Loucy (cell line): ENCODE data around the gene OTOS.

Source experiments
- H2AFZ ChIP-seq: fragments of 200-600 bp; sonication (generic); 2 replicates; pipeline ENCODE4 v1.6.0; 2016; ENCODE audit warnings: antibody characterized with exemption, mild to moderate bottlenecking, low read length, moderate library complexity
- H3F3A ChIP-seq: fragments of 200-600 bp; 2 replicates; pipeline ENCODE4 v1.6.0; 2016; ENCODE audit warnings: antibody characterized with exemption, low read depth, mild to moderate bottlenecking
- H3K27me3 ChIP-seq: fragments of 200-600 bp; sonication (generic); 2 replicates; pipeline ENCODE4 v1.6.1; 2014; ENCODE audit warnings: low read length, mild to moderate bottlenecking; ENCODE audit not compliant: insufficient read depth, poor library complexity, severe bottlenecking
- H3K36me3 ChIP-seq: fragments of 200-600 bp; sonication (generic); 2 replicates; pipeline ENCODE4 v1.6.1; 2016; ENCODE audit warnings: low read length; ENCODE audit not compliant: insufficient read depth
- H3K4me1 ChIP-seq: fragments of 200-600 bp; sonication (generic); 2 replicates; pipeline ENCODE4 v1.5.1; 2014; ENCODE audit warnings: low read length, mild to moderate bottlenecking; ENCODE audit not compliant: insufficient read depth, poor library complexity, severe bottlenecking
- H3K4me2 ChIP-seq: fragments of 200-600 bp; sonication (generic); 2 replicates; pipeline ENCODE4 v1.6.0; 2014; ENCODE audit warnings: antibody characterized with exemption, low read length, low read depth, mild to moderate bottlenecking; ENCODE audit not compliant: poor library complexity, severe bottlenecking
- H3K4me3 ChIP-seq: fragments of 200-600 bp; sonication (generic); 2 replicates; pipeline ENCODE4 v1.5.1; 2014; ENCODE audit warnings: low read length, mild to moderate bottlenecking, mixed read lengths; ENCODE audit not compliant: poor library complexity, severe bottlenecking
- H3K79me2 ChIP-seq: fragments of 200-600 bp; sonication (generic); 2 replicates; pipeline ENCODE4 v1.6.1; 2014; ENCODE audit warnings: low read length; ENCODE audit not compliant: insufficient read depth
- H3K9ac ChIP-seq: fragments of 200-600 bp; sonication (generic); 2 replicates; pipeline ENCODE4 v1.6.0; 2014; ENCODE audit warnings: mild to moderate bottlenecking, low read depth, low read length, moderate library complexity; ENCODE audit not compliant: poor library complexity, severe bottlenecking
- H3K9me2 ChIP-seq: fragments of 200-600 bp; sonication (generic); replicated peaks from 2 replicates; pipeline ENCODE4 v1.6.1; 2016; ENCODE audit warnings: low read depth, low read length, mixed read lengths
- H3K9me3 ChIP-seq: fragments of 200-600 bp; sonication (generic); 2 replicates; pipeline ENCODE4 v1.6.1; 2014; ENCODE audit warnings: mild to moderate bottlenecking, antibody characterized with exemption, low read length, low read depth; ENCODE audit not compliant: insufficient read depth
- H4K20me1 ChIP-seq: fragments of 200-600 bp; sonication (generic); 2 replicates; pipeline ENCODE4 v1.6.0; 2014; ENCODE audit warnings: antibody characterized with exemption, low read length, mild to moderate bottlenecking; ENCODE audit not compliant: insufficient read depth, poor library complexity, severe bottlenecking
- EZH2phosphoT487 ChIP-seq: fragments of 200-600 bp; IDR thresholded peaks from 2 replicates; pipeline ENCODE4 v1.6.1; 2018; ENCODE audit warnings: antibody characterized with exemption, mild to moderate bottlenecking, moderate library complexity, borderline replicate concordance
- TF ChIP-seq, protein P1 (sequence below): fragments of 200-600 bp; sonication (generic); conservative IDR thresholded peaks from 2 replicates; pipeline ENCODE4 v1.5.1; 2014; ENCODE audit warnings: mild to moderate bottlenecking, antibody characterized with exemption, low read length

Gene OTOS

GRCh38 chr2:240183006-240183874, 42.8 kb upstream of the OTOS start:
- Histone ChIP-seq H3K79me2 (no peaks in the 10 kb centered on the region), H4K20me1 (no peaks in the 10 kb centered on the region), H3K4me1 (no peaks in the 10 kb centered on the region), H2AFZ (no peak overlapping the region), H3K4me2 (no peak overlapping the region), H3K36me3 (no peaks in the 10 kb centered on the region), H3K4me3 (no peak overlapping the region), H3K9me3 (peaks cover 10% of the 10 kb centered on the region; the same call in 1 of the 2 replicates), H3K9ac (no peak overlapping the region), H3K27me3 (no peaks in the 10 kb centered on the region), H3F3A (no peaks in the 10 kb centered on the region), H3K9me2 (no peaks in the 10 kb centered on the region)
- TF ChIP-seq, protein P1, sequence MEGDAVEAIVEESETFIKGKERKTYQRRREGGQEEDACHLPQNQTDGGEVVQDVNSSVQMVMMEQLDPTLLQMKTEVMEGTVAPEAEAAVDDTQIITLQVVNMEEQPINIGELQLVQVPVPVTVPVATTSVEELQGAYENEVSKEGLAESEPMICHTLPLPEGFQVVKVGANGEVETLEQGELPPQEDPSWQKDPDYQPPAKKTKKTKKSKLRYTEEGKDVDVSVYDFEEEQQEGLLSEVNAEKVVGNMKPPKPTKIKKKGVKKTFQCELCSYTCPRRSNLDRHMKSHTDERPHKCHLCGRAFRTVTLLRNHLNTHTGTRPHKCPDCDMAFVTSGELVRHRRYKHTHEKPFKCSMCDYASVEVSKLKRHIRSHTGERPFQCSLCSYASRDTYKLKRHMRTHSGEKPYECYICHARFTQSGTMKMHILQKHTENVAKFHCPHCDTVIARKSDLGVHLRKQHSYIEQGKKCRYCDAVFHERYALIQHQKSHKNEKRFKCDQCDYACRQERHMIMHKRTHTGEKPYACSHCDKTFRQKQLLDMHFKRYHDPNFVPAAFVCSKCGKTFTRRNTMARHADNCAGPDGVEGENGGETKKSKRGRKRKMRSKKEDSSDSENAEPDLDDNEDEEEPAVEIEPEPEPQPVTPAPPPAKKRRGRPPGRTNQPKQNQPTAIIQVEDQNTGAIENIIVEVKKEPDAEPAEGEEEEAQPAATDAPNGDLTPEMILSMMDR = no peak
- TF ChIP-seq EZH2phosphoT487 = no peak

- Histone ChIP-seq H3K36me3 (no peaks in the 10 kb centered on the region), H3K4me1 (no peaks in the 10 kb centered on the region), H3K4me2 (no peak overlapping the region), H3K79me2 (no peaks in the 10 kb centered on the region), H3F3A (no peaks in the 10 kb centered on the region), H2AFZ (no peak overlapping the region), H3K9me2 (no peaks in the 10 kb centered on the region), H3K27me3 (no peaks in the 10 kb centered on the region), H3K9ac (no peak overlapping the region), H3K4me3 (no peak overlapping the region), H3K9me3 (peaks cover 6% of the 10 kb centered on the region; the same call in 1 of the 2 replicates), H4K20me1 (no peaks in the 10 kb centered on the region)
- TF ChIP-seq EZH2phosphoT487 = no peak
- TF ChIP-seq, protein P1 = no peak
Measured at GRCh38 chr2:240182476-240182875, 42.0 kb upstream of the OTOS start.

GRCh38 chr2:240182001-240182400, 41.5 kb upstream of the OTOS start:
- H3K27me3 ChIP-seq = no peaks in the 10 kb centered on the region
- H3K9me3 ChIP-seq = peaks cover 1% of the 10 kb centered on the region; the same call in 1 of the 2 replicates
- H3K79me2 ChIP-seq = no peaks in the 10 kb centered on the region
- no peaks in the 10 kb centered on the region for H3F3A ChIP-seq
- no peaks in the 10 kb centered on the region for H4K20me1 ChIP-seq
- H3K36me3 ChIP-seq = no peaks in the 10 kb centered on the region
- H3K4me3 ChIP-seq = no peak overlapping the region
- TF ChIP-seq, protein P1 = no peak
- TF ChIP-seq EZH2phosphoT487 = no peak
- no peak overlapping the region for H3K9ac ChIP-seq
- no peaks in the 10 kb centered on the region for H3K9me2 ChIP-seq
- H2AFZ ChIP-seq = no peak overlapping the region
- no peaks in the 10 kb centered on the region for H3K4me1 ChIP-seq
- no peak overlapping the region for H3K4me2 ChIP-seq
